Erythroblast (primary cell): ENCODE measurements around the gene PRTG.

Experiments
- DNase-seq, 2 experiments: peaks; one replicate each; lab custom pipeline; 2025; lab: John Stamatoyannopoulos, UW
- GATA1 ChIP-seq: IDR thresholded peaks from 2 replicates; pipeline ENCODE4 v1.6.1; 2011; ENCODE audit warnings: low read depth, mild to moderate bottlenecking, control low read depth, low read length, moderate library complexity
- POLR2A ChIP-seq: IDR thresholded peaks from 2 replicates; pipeline ENCODE4 v1.6.1; 2011; ENCODE audit warnings: mild to moderate bottlenecking, low read length

PRTG gene

DNA sequence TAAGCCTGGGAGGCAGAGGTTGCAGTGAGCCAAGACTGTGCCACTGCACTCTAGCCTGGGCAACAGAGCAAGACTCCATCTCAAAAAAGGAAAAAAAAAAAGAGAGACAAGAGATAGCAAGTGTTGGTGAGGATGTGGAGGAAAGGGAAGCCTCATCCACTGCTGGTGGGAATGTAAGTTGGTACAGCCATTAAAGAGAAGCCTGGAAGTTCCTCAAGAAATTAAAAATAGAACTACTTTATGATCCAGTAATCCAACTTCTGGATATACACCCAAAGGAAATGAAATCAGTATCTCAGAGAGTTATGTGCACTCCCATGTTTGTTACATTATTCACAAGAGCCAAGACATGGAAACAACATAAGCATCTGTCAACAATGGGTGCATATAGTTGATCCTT, 169.7 kb downstream of the PRTG start:
- TF ChIP-seq POLR2A (no peak), GATA1 (no peak)
- DNase-seq: no peak

- no peak for TF ChIP-seq GATA1
- TF ChIP-seq POLR2A: no peak
- no peak for DNase-seq
Measured at GRCh38 chr15:55564347-55565145, 178.4 kb downstream of the PRTG start.

DNA sequence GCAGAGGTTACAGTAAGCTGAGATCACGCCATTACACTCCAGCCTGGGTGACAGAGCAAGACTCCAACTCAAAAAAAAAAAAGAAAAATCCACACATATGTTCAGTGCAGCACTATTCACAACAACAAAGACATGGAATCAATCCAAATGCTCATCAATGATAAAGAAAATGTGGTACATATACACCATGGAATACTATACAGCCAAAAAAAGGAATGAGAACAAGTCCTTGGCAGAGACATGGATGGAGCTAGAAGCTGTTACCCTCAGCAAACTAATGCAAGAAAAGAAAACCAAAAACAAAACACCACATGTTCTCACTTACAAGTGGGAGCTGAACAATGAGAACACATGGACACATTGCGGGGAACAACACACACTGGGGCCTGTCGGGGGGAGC, 180.4 kb downstream of the PRTG start:
- no peak for DNase-seq
- TF ChIP-seq POLR2A: no peak
- no peak for TF ChIP-seq GATA1
